22Rv1 (cell line): ENCODE measurements around the gene ADAR.

Source experiments
- H3K27ac ChIP-seq: fragments of 450-650 bp; 2 replicates; pipeline ENCODE4 v1.5.1; 2017
- ZFX ChIP-seq: fragments of 450-650 bp; IDR thresholded peaks from 2 replicates; pipeline ENCODE4 v1.6.1; 2017; ENCODE audit warnings: antibody characterized with exemption, borderline replicate concordance
- TF ChIP-seq, protein P1 (sequence below): fragments of 450-650 bp; IDR thresholded peaks from 2 replicates; pipeline ENCODE4 v1.5.1; 2017; ENCODE audit warnings: mild to moderate bottlenecking

Gene ADAR

DNA sequence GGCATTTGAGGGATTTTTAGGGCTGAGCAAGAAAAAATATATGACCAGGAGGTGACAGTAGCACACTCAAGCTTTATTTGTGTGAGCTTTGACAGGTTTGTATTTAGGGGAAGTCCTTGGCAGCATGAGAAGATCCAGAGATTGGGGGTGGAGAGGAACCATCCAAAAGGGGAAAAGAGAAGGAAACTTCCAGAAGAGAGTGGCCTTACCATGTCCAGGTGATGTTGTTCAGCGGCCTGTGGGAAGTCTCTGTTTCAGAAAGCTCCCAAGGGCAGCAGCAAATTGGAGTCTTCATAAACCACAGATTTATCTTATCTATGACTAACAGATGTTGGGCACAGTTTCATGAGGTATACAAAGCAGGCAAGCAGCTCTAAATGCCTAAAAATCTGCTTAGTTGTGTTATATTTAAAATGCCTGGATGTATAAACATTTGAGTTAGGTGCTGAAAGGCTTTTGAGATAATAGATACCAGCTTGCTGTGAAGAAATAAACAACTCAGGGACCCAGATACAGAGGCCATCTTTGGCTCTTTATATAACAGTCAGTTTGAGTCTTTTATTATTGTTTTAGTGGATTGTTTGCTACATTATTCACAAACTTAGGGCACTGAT lies 21.2 kb upstream of the ADAR start:
- no peak overlapping the region for H3K27ac ChIP-seq
- TF ChIP-seq ZFX = no peak
- TF ChIP-seq, protein P1, sequence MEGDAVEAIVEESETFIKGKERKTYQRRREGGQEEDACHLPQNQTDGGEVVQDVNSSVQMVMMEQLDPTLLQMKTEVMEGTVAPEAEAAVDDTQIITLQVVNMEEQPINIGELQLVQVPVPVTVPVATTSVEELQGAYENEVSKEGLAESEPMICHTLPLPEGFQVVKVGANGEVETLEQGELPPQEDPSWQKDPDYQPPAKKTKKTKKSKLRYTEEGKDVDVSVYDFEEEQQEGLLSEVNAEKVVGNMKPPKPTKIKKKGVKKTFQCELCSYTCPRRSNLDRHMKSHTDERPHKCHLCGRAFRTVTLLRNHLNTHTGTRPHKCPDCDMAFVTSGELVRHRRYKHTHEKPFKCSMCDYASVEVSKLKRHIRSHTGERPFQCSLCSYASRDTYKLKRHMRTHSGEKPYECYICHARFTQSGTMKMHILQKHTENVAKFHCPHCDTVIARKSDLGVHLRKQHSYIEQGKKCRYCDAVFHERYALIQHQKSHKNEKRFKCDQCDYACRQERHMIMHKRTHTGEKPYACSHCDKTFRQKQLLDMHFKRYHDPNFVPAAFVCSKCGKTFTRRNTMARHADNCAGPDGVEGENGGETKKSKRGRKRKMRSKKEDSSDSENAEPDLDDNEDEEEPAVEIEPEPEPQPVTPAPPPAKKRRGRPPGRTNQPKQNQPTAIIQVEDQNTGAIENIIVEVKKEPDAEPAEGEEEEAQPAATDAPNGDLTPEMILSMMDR = no peak

DNA sequence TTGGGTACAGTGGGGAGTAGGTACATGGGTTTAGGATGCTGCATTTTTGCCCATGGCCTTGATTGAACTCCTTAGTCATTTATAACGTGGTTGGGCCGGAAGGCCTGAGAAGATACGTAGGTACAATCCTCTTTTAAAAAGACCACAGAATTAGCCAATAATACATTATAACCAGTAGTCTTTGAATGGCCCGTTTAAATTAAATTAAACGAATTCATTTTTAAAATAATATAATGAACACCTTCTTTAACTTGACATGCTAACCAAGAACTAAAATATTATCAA lies 20.1 kb upstream of the ADAR start:
- TF ChIP-seq, protein P1 = no peak
- no peak for TF ChIP-seq ZFX
- peak overlapping the region; percentile 71 for H3K27ac ChIP-seq

DNA sequence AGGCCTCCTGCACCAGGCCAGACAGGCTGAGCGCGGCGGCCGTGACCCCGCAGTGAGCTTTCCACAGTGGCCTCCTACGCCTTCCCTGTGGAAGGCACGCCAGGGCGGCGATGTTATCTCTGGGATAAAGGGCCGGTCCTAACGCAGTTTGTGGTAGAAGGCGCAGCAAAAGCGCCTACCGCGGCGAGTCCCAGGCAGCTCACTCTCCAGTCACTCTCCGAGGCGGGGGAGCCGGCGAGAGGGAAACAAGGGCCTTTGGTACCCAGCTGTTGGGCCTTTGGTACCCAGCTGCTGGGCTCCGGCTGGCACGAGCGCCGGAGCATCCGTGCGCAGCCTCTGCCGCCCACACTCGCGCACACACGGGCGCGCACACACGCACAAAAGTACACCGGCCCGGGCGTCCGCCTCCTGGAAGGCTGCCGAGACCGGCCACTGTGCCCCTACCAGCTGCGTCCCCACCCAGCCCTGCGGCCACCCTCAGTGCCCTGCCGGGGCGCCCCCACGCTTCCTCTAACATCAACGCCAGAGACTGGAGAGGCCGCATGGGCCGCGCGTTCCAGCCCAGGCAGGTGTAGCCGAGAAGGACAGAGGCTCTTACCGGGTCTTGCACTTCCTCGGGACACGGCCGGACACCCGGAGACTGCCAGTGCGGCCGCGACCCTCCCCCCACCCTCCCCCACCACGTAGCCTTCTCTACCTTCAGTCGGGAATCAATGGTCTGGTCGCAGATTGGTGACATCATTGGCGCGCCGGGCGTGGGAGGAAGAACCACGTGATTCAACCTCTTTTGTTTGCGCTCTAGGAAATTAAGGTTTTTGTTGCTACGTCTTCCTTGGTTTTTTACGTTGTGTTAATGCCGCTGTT lies 19.5 kb upstream of the ADAR start:
- H3K27ac ChIP-seq = peak overlapping the region; percentile 71
- TF ChIP-seq, protein P1 = no peak
- no peak for TF ChIP-seq ZFX

DNA sequence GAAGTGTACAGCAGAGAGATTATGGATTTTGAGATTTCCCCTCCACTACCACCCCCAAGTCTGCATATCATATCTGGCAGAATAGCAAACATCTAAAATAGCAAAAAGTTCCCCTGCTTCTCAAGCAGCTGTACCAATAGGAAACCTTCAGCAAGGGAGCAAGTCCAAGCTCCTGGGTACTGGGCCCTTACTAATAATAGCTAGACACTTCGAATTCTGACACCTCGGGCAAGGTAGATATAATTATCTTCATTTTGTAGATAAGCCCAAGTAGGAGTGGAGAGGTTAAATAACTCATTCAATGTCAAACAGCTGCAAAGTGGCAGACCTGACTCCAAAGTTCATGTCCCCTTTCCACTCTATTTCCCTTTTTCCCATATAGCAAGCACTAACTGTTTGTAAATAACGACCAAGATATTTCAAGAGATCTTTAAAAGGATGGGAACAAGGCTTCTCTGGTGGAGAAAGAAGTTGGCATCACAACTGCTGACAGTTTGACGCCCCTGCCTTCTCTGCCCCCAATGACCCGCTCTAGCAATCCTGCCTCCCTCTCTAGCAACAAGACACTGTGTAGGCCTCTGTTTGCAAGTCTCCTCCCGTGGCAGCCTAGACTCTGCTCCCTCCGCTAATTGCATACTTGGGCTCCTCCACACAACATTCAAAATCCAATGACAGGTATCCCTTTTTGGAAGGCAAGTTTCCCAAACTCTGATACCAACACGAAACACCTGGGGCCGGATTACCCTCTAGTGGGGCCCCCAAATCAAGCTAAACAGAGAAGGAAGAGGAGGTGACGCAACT lies 18.7 kb upstream of the ADAR start:
- peak overlapping the region; percentile 71 for H3K27ac ChIP-seq
- TF ChIP-seq ZFX = no peak
- TF ChIP-seq, protein P1 = no peak

DNA sequence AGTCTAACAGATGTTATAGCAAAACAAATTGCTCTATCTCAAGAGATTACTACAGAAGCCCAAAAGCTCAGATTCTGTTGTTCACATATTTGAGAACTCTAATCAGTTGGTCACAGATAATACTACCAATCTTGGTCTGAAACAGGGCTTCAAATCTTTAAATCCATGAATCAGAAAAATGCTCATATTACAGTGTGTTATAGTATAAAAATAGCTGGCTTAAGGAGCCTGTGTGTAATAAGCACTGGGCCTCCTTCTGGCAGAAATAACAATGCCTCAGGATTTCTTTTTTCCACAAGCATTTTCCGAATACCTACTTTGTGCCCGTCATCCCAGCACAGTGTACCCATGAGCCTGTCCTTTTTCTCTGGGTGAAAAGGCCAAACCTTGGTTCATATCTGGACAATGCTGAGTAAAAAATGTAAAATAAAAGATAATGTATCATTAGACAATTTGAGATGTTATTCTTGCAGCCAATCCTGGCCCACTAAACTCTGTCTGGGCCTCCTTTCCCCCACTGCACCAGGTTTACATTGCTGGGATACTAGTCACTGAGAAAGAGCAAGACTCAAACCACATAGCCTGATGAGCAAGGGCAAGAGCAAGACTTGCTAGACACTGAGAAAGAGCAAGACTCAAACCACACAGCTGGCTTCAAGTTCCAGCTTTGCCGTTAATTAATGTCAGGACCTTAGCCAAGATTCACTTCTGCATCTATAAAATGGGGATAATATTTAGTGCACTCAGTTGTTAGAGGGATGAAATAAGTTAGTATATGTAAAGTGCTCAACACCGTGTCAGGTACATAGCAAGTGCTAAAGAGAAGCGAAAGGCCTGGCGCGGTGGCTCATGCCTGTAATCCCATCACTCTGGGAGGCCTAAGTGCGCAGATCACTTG lies 17.0 kb upstream of the ADAR start:
- no peak for TF ChIP-seq ZFX
- TF ChIP-seq, protein P1 = no peak
- H3K27ac ChIP-seq = no peak overlapping the region

DNA sequence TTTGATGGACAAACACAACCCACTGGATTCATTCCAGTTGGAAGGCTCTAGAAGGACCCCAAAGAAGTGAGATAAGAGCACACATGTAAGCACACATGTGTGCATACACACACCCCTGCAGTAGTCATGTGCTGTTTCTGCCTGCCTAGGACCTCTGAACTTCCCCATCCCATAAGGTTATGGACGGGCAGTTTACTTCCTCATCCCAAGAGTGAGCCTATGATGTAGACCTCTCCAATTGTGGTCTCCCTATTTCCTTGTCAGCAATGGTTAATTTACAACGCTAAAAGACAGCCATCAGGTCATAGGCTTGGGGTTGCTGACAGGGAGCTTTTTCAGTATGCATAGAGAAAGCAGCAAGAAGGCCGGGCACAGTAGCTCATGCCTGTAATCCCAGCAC lies 15.4 kb upstream of the ADAR start:
- no peak overlapping the region for H3K27ac ChIP-seq
- TF ChIP-seq, protein P1 = no peak
- no peak for TF ChIP-seq ZFX
